Forelimb muscle (tissue), 1 donor: ENCODE measurements around the gene ZBTB8OS. TPM values are rescaled to one million over a fixed set of nuclear protein-coding genes. Genes with fewer than 3 reads are reported as not detected.

Experiments used
- DNase-seq: peaks from one replicate; pipeline ENCODE4 v3.0.0-alpha.2; 2013; ENCODE audit warnings: low read depth
- polyA plus RNA-seq: library from polyadenylated mRNA; unstranded; fragments of 120-200 nt; gene quantifications from one replicate; pipeline ENCODE4 v1.2.1, GENCODE V29; 2013; ENCODE audit not compliant: insufficient read length

The ZBTB8OS gene
- polyA plus RNA-seq, 1 donor = 25.2 TPM

DNA sequence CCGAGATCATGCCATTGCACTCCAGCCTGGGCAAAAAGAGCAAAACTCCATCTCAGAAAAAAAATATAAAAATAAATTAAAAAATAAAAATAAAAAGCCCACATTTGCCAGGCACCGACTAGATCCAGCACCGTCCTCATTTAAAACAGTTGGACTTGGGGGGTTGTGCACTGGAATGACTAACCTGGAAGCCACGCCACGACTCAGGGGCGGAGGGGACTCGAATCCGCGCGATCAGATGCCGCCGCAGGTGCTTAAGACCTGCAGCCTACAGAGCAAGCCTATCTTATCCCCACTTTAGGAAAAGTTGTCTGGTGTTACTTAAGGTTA lies 38.5 kb downstream of the ZBTB8OS start:
- DNase-seq = no peak

DNA sequence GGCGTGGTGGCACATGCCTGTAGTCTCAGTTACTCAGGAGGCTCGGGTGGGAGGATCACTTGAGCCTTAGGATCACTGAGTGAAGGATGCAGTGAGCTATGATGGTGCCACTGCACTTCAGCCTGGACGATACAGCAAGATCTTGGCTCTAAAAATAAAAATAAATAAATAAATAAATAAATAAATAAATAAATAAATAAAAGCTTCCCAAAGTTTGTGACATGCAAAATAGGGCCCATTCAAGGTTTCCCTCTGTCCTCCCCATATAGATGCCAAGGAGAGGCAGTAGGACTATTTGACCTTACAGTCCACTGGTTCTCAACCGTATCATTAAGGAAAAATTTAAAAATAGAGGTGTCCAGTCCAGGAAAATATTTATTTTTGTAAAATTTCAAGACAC lies 41.2 kb downstream of the ZBTB8OS start:
- no peak for DNase-seq

DNA sequence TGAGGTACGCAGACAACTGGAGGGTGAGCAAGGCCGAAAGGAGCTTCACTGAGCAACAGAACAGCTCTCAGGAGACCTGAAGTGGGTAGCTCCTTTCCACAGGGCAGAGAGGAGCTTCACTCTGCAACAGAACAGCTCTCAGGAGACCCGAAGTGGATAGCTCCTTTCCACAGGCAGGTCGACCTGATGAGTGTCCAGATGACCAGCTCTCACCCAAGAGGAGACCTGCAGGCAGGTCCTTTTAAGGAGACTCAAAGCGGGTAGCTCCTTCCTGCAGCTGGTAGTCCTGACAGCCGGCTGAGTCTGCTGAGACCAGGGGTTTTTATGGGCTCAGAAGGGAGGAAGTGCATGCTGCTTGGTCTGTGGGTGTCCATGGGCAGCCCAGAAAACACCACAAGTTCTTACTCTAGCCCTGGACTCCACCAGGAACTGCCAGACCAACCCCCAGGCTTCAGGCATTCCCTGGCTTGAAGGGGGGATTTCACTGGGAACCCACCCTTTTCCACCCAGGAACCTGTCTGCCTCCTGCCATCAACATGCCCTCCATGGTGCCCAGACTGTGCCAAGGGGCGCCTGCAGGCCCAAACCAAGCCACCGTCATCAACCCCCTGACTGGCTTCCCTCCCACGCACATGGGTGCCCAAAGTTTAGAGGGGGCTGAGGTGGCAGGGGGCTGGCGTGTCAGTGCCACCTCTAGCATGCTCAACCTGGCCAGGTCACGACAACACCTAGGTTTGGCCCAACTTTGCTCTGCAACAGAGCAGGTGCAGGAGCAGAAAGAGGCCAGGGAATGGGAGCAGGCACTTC lies 43.6 kb downstream of the ZBTB8OS start:
- no peak for DNase-seq

DNA sequence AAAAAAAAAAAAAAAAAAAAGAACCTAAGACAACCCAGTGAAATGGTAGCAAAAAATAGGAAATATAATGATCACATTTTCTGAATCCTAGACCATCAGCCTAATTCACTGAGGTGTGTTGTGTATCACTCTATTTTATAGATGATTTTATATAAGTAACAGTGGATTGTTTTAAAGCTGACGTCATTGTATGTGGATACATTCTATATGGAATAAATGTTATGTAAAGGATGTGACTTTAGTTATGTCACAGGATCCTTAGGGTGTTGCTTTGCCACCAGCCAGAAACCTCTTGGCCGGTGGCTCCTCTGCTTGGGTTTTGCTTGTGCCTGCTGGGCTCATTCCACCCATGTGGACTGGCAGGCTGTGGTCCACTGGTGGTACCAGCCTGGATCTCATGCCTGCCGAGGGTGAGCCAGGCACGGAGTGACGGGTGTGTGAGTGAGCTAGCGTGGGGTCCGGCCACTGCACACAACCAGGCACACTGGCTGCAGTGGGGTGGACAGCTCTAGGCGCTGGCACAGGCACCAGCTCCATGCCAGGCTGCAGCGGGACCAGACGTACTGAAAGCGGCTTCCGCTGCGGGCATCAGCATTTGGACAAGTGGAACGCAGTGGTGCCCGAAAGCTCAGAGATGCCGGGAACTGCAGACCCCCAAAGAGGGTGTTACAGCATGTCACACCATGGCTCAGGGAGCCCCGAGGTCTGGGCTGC lies 44.5 kb downstream of the ZBTB8OS start:
- DNase-seq = no peak

DNA sequence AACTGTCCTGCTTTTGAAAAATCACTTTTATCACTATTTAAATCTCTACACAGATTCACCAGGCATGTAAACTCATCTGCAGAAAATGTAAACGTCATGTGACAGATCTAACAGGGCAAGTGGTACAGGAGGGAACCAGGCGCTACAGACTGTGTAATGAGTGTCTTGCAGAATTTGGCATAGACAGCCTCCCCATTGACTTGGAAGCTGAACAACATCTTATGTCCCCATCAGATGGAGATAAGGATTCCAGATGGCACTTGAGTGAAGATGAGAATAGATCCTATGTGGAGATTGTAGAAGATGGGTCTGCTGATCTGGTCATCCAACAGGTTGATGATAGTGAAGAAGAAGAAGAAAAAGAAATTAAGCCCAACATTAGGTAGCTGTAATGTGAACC lies 50.3 kb downstream of the ZBTB8OS start:
- DNase-seq = no peak

DNA sequence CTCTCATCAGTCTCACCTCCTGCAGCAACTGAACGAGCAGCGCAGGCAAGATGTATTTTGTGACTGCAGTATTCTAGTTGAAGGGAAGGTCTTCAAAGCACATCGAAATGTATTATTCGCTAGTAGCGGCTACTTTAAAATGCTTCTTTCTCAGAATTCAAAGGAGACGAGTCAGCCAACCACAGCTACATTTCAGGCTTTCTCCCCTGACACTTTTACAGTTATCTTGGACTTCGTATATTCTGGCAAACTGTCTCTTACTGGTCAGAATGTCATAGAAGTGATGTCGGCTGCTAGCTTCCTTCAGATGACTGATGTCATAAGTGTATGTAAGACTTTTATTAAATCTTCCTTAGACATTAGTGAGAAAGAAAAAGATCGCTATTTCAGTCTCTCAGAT lies 57.4 kb downstream of the ZBTB8OS start:
- DNase-seq = no peak

DNA sequence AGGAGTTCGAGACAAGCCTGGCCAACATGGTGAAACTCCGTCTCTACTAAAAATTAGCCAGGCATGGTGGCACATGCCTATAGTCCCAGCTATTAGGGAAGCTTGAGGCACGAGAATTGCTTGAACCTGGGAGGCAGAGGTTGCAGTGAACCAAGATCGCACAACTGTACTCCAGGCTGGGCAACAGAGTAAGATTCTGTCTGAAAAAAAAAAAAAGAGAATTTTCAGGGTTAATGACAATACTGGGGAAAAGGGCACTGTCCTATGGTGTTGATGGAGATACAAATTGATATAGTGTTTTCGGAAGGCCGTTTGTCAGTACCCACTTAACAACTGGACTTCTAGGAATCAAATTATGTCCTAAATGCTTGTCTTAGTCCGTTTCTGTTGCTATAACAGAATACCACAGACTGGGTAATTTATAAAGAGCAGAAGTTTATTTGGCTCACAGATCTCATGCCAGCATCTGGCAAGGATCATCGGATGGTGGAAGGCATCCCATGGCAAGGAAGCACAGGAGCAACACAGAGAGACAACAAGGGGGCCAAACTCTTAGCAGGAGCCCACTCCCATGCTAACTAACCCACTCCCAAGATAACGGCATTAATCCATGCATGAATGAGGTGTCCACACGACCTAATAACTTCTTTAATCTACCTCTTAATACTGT lies 69.9 kb downstream of the ZBTB8OS start:
- DNase-seq = no peak

Other genes starting within 250 kb of the ZBTB8OS start
- 0.11 TPM for gene ZBTB8B, start 185.5 kb downstream of the ZBTB8OS start, polyA plus RNA-seq
- 9.1 TPM for gene ZBTB8A, start 111.1 kb downstream of the ZBTB8OS start, polyA plus RNA-seq
- gene RBBP4, start 658 bp upstream of the ZBTB8OS start, polyA plus RNA-seq = 141 TPM
- gene SYNC, start 52.2 kb upstream of the ZBTB8OS start, polyA plus RNA-seq = 48.6 TPM
- gene YARS1, start 166.8 kb upstream of the ZBTB8OS start, polyA plus RNA-seq = 40.4 TPM
- 22.5 TPM for gene S100PBP, start 167.1 kb upstream of the ZBTB8OS start, polyA plus RNA-seq
- gene FNDC5, start 220.4 kb upstream of the ZBTB8OS start, polyA plus RNA-seq = 194 TPM
- gene HPCA, start 235.9 kb upstream of the ZBTB8OS start, polyA plus RNA-seq = 0.15 TPM